HepG2 (cell line): ENCODE results near the gene NDUFA13. TPM values are rescaled to one million over a fixed set of nuclear protein-coding genes. Genes with fewer than 3 reads are reported as not detected.
A peak's percentile ranks its signal among the peaks of the same experiment; 100 is the strongest.

Experiments
- CCAR2 ChIP-seq: fragments of 200-400 bp; formaldehyde crosslinking; optimal IDR thresholded peaks from 2 replicates; pipeline ENCODE3; 2018; ENCODE audit warnings: low read depth, mild to moderate bottlenecking, low read length, moderate library complexity
- RARG ChIP-seq: sonication (generic); formaldehyde crosslinking; IDR thresholded peaks from 2 replicates; pipeline ENCODE4 v1.4.0; 2020; ENCODE audit warnings: low read depth, mild to moderate bottlenecking, missing genetic modification reagents
- ZNF788 ChIP-seq: sonication (generic); formaldehyde crosslinking; IDR thresholded peaks from 2 replicates; pipeline ENCODE4 v1.5.0; 2020; ENCODE audit warnings: mild to moderate bottlenecking, missing genetic modification reagents, borderline replicate concordance
- ZSCAN29 ChIP-seq: sonication (generic); formaldehyde crosslinking; conservative IDR thresholded peaks from 2 replicates; pipeline ENCODE4 v1.4.0; 2020; ENCODE audit warnings: mild to moderate bottlenecking, missing genetic modification reagents
- polyA plus RNA-seq, 8 experiments: library from polyadenylated mRNA; depleted of rRNA in 3 of 8; stranded (reverse) in 7 of 8; unstranded in 1 of 8; fragments of >200 nt; fragmentation: Illumina TruSeq in 4 of 8; extraction: Trizol in 4 of 8; gene quantifications; 2 replicates each; pipeline versions ENCODE4 v1.2.1 to v1.2.3, GENCODE V29; 2011 to 2016; ENCODE audit warnings: low read depth in 4 of 8, missing spikeins in 1 of 8, mixed read lengths in 1 of 8; ENCODE audit not compliant: insufficient read depth in 1 of 8
- total RNA-seq, 5 experiments: library from RNA; depleted of rRNA; stranded (reverse); fragments of >200 nt; fragmentation: Illumina TruSeq; extraction: Trizol; gene quantifications; 2 replicates each; pipeline ENCODE4 v1.2.3, GENCODE V29; 2016; ENCODE audit warnings: low read depth in 1 of 5
- TF ChIP-seq, protein P1 (sequence below), 2 experiments: sonication (generic) in 1 of 2; formaldehyde crosslinking in 1 of 2; IDR thresholded peaks; 2 replicates each; pipeline versions ENCODE4 v1.6.1 to v1.9.0; 2014 to 2022; ENCODE audit warnings: antibody characterized with exemption in 1 of 2, borderline replicate concordance in 1 of 2, inconsistent platforms in 1 of 2, low read depth in 1 of 2, missing genetic modification reagents in 1 of 2
- TF ChIP-seq, protein P2 (sequence below): sonication (generic); formaldehyde crosslinking; IDR thresholded peaks from 2 replicates; pipeline ENCODE4 v1.4.0; 2020; ENCODE audit warnings: missing genetic modification reagents
- TF ChIP-seq, protein P3 (sequence below): sonication (generic); formaldehyde crosslinking; IDR thresholded peaks from 2 replicates; pipeline ENCODE4 v1.9.0; 2021; ENCODE audit warnings: mild to moderate bottlenecking, missing genetic modification reagents

Gene NDUFA13
- total and polyA plus RNA-seq, 2 of the 13 experiments (the other 11 are each of a cell fraction or from before 2014, with no cell fraction given), result 337 to 366 TPM

DNA sequence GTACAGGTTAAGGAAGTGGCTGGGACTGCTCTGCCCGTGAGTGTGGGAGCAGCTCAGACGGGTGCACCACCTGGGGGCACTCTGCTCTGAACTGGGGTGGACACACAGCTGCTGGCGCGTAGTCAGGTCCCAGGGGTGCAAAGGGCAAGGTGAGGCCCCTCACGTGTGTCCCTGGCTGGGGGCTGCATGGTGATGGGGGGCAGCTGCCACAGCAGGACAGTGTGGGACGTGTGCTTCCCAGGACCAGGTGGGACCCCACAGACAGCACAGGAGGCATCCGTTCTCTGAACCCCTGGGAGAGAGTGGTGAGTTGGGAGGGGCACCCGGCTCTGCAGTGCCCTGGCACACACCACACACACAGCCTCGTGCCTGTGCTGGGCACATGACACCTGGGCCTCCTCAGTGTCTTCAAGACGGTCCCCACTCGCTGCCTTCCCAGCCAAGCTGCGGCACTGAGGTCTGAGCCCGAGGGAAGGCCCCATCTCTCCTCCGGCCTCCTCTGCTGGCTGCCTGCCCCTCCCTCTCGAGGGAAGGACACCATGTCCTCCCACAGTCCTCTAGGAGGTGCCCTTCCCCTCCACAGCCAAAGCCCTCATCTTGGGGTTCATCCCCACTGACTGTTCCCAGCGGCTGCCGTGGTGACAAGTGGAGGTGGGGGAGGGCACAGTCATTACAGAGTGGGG lies 46.8 kb downstream of the NDUFA13 start (continued):
- TF ChIP-seq, protein P1, sequence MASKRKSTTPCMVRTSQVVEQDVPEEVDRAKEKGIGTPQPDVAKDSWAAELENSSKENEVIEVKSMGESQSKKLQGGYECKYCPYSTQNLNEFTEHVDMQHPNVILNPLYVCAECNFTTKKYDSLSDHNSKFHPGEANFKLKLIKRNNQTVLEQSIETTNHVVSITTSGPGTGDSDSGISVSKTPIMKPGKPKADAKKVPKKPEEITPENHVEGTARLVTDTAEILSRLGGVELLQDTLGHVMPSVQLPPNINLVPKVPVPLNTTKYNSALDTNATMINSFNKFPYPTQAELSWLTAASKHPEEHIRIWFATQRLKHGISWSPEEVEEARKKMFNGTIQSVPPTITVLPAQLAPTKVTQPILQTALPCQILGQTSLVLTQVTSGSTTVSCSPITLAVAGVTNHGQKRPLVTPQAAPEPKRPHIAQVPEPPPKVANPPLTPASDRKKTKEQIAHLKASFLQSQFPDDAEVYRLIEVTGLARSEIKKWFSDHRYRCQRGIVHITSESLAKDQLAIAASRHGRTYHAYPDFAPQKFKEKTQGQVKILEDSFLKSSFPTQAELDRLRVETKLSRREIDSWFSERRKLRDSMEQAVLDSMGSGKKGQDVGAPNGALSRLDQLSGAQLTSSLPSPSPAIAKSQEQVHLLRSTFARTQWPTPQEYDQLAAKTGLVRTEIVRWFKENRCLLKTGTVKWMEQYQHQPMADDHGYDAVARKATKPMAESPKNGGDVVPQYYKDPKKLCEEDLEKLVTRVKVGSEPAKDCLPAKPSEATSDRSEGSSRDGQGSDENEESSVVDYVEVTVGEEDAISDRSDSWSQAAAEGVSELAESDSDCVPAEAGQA (IDR thresholded peaks at IDR 0.05; ENCODE audit: low read depth), result no peak
- TF ChIP-seq, protein P1 (CRISPR knock-in tag; IDR thresholded peaks at IDR 0.05; ENCODE audit: borderline replicate concordance), result no peak
- TF ChIP-seq ZSCAN29 (CRISPR knock-in tag) (no peak), CCAR2 (no peak), RARG (CRISPR knock-in tag) (no peak), ZNF788 (0 out of 2 replicates have a peak, but pooled peaks have one; percentile 21)
- TF ChIP-seq, protein P2, sequence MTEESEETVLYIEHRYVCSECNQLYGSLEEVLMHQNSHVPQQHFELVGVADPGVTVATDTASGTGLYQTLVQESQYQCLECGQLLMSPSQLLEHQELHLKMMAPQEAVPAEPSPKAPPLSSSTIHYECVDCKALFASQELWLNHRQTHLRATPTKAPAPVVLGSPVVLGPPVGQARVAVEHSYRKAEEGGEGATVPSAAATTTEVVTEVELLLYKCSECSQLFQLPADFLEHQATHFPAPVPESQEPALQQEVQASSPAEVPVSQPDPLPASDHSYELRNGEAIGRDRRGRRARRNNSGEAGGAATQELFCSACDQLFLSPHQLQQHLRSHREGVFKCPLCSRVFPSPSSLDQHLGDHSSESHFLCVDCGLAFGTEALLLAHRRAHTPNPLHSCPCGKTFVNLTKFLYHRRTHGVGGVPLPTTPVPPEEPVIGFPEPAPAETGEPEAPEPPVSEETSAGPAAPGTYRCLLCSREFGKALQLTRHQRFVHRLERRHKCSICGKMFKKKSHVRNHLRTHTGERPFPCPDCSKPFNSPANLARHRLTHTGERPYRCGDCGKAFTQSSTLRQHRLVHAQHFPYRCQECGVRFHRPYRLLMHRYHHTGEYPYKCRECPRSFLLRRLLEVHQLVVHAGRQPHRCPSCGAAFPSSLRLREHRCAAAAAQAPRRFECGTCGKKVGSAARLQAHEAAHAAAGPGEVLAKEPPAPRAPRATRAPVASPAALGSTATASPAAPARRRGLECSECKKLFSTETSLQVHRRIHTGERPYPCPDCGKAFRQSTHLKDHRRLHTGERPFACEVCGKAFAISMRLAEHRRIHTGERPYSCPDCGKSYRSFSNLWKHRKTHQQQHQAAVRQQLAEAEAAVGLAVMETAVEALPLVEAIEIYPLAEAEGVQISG, result no peak
- TF ChIP-seq, protein P3, sequence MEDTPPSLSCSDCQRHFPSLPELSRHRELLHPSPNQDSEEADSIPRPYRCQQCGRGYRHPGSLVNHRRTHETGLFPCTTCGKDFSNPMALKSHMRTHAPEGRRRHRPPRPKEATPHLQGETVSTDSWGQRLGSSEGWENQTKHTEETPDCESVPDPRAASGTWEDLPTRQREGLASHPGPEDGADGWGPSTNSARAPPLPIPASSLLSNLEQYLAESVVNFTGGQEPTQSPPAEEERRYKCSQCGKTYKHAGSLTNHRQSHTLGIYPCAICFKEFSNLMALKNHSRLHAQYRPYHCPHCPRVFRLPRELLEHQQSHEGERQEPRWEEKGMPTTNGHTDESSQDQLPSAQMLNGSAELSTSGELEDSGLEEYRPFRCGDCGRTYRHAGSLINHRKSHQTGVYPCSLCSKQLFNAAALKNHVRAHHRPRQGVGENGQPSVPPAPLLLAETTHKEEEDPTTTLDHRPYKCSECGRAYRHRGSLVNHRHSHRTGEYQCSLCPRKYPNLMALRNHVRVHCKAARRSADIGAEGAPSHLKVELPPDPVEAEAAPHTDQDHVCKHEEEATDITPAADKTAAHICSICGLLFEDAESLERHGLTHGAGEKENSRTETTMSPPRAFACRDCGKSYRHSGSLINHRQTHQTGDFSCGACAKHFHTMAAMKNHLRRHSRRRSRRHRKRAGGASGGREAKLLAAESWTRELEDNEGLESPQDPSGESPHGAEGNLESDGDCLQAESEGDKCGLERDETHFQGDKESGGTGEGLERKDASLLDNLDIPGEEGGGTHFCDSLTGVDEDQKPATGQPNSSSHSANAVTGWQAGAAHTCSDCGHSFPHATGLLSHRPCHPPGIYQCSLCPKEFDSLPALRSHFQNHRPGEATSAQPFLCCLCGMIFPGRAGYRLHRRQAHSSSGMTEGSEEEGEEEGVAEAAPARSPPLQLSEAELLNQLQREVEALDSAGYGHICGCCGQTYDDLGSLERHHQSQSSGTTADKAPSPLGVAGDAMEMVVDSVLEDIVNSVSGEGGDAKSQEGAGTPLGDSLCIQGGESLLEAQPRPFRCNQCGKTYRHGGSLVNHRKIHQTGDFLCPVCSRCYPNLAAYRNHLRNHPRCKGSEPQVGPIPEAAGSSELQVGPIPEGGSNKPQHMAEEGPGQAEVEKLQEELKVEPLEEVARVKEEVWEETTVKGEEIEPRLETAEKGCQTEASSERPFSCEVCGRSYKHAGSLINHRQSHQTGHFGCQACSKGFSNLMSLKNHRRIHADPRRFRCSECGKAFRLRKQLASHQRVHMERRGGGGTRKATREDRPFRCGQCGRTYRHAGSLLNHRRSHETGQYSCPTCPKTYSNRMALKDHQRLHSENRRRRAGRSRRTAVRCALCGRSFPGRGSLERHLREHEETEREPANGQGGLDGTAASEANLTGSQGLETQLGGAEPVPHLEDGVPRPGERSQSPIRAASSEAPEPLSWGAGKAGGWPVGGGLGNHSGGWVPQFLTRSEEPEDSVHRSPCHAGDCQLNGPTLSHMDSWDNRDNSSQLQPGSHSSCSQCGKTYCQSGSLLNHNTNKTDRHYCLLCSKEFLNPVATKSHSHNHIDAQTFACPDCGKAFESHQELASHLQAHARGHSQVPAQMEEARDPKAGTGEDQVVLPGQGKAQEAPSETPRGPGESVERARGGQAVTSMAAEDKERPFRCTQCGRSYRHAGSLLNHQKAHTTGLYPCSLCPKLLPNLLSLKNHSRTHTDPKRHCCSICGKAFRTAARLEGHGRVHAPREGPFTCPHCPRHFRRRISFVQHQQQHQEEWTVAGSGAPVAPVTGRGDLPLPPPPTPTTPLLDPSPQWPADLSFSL (CRISPR knock-in tag), result no peak
